MM.1S (cell line): ENCODE measurements around the gene PDIA2.

Experiments used
- DNase-seq: peaks from one replicate; pipeline ENCODE4 v3.0.0-alpha.2; 2015
- H2AFZ ChIP-seq: fragments of 300-600 bp; sonication (generic); 2 replicates; pipeline ENCODE4 v1.6.0; 2016; ENCODE audit warnings: antibody characterized with exemption, low read length
- H3F3A ChIP-seq: fragments of 300-600 bp; sonication (generic); 2 replicates; pipeline ENCODE4 v1.6.1; 2016; ENCODE audit warnings: mild to moderate bottlenecking, antibody characterized with exemption, low read length, moderate library complexity, mixed read lengths; ENCODE audit not compliant: insufficient read depth
- H3K27ac ChIP-seq: fragments of 300-600 bp; sonication (generic); 2 replicates; pipeline ENCODE4 v1.5.1; 2016; ENCODE audit warnings: mild to moderate bottlenecking, low read length
- H3K27me3 ChIP-seq: fragments of 300-600 bp; sonication (generic); replicated peaks from 2 replicates; pipeline ENCODE4 v1.6.0; 2016; ENCODE audit warnings: low read length; ENCODE audit not compliant: insufficient read depth
- H3K36me3 ChIP-seq: fragments of 300-600 bp; sonication (generic); replicated peaks from 2 replicates; pipeline ENCODE4 v1.6.1; 2016; ENCODE audit warnings: mild to moderate bottlenecking, low read length, mixed read lengths; ENCODE audit not compliant: insufficient read depth
- H3K4me1 ChIP-seq: fragments of 300-600 bp; sonication (generic); 2 replicates; pipeline ENCODE4 v1.6.1; 2016; ENCODE audit warnings: low read length, mixed read lengths
- H3K4me2 ChIP-seq: fragments of 300-600 bp; sonication (generic); 2 replicates; pipeline ENCODE4 v1.6.0; 2016; ENCODE audit warnings: low read depth, low read length
- H3K4me3 ChIP-seq: fragments of 300-600 bp; sonication (generic); 2 replicates; pipeline ENCODE4 v1.5.1; 2016; ENCODE audit warnings: low read length, mixed read lengths
- H3K79me2 ChIP-seq: fragments of 300-600 bp; sonication (generic); 2 replicates; pipeline ENCODE4 v1.6.1; 2016; ENCODE audit warnings: mixed run types, low read length, mixed read lengths
- H3K9ac ChIP-seq: fragments of 300-600 bp; sonication (generic); 2 replicates; pipeline ENCODE4 v1.6.1; 2016; ENCODE audit warnings: low read length, mixed read lengths
- H3K9me2 ChIP-seq: fragments of 300-600 bp; sonication (generic); replicated peaks from 2 replicates; pipeline ENCODE4 v1.6.1; 2016; ENCODE audit warnings: mild to moderate bottlenecking, low read length, mixed read lengths; ENCODE audit not compliant: insufficient read depth
- H3K9me3 ChIP-seq: fragments of 300-600 bp; sonication (generic); replicated peaks from 2 replicates; pipeline ENCODE4 v1.6.1; 2016; ENCODE audit warnings: mild to moderate bottlenecking, low read length, mixed read lengths; ENCODE audit not compliant: insufficient read depth
- H4K20me1 ChIP-seq: fragments of 300-600 bp; sonication (generic); 2 replicates; pipeline ENCODE4 v1.6.1; 2016; ENCODE audit warnings: mild to moderate bottlenecking, low read length, moderate library complexity, mixed read lengths; ENCODE audit not compliant: insufficient read depth
- EZH2 ChIP-seq: fragments of 300-600 bp; sonication (generic); optimal IDR thresholded peaks from 2 replicates; pipeline ENCODE3; 2017; ENCODE audit warnings: low read depth, mild to moderate bottlenecking, antibody characterized with exemption, low read length, mixed read lengths
- EZH2phosphoT487 ChIP-seq: fragments of 300-600 bp; sonication (generic); IDR thresholded peaks from 2 replicates; pipeline ENCODE4 v1.6.1; 2018; ENCODE audit warnings: antibody characterized with exemption, low read length
- TF ChIP-seq, protein P1 (sequence below): fragments of 300-600 bp; sonication (generic); IDR thresholded peaks from 2 replicates; pipeline ENCODE4 v1.5.1; 2016; ENCODE audit warnings: antibody characterized with exemption, low read length, mixed read lengths

Gene PDIA2

DNA sequence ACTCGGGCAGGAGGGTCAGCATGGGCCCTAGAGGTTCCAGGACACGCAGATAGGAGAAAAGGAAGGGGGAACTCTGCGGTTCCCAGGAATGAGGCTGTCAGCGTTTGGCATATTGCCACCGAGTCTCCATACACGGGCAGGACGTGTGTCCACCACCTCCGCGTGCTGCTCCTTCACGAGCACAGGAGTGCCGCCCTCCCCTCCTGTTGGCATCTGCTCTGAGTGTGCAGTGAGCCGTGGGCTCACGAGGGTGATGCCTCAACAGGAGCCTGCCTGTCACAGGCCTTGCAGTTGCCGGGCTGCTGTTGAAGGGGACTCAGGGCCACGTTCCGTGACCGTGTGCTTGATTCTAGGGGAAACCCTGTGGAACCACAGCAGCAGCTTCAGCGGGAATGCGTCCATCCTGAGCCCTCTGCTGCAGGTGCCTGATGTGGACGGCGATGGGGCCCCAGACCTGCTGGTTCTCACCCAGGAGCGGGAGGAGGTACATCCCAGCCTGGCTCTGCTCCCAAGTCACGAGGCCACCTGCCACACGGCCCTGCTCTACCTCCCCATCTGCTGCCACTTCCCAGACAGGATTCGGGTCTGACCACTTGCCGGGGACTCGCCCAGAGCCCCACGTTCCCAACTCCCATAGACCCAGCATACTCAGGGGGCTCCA lies 21.8 kb upstream of the PDIA2 start:
- H2AFZ ChIP-seq = no peak overlapping the region
- no peak overlapping the region for H3K27ac ChIP-seq
- no peaks in the 10 kb centered on the region for H3K9me2 ChIP-seq
- H3K4me3 ChIP-seq = no peak overlapping the region
- no peaks in the 10 kb centered on the region for H3K4me1 ChIP-seq
- no peak overlapping the region for H3K4me2 ChIP-seq
- no peak for DNase-seq
- no peaks in the 10 kb centered on the region for H3K27me3 ChIP-seq
- no peaks in the 10 kb centered on the region for H3F3A ChIP-seq
- H4K20me1 ChIP-seq = no peaks in the 10 kb centered on the region
- no peaks in the 10 kb centered on the region for H3K79me2 ChIP-seq
- H3K9ac ChIP-seq = no peak overlapping the region
- no peak for TF ChIP-seq EZH2
- TF ChIP-seq EZH2phosphoT487 = no peak
- TF ChIP-seq, protein P1, sequence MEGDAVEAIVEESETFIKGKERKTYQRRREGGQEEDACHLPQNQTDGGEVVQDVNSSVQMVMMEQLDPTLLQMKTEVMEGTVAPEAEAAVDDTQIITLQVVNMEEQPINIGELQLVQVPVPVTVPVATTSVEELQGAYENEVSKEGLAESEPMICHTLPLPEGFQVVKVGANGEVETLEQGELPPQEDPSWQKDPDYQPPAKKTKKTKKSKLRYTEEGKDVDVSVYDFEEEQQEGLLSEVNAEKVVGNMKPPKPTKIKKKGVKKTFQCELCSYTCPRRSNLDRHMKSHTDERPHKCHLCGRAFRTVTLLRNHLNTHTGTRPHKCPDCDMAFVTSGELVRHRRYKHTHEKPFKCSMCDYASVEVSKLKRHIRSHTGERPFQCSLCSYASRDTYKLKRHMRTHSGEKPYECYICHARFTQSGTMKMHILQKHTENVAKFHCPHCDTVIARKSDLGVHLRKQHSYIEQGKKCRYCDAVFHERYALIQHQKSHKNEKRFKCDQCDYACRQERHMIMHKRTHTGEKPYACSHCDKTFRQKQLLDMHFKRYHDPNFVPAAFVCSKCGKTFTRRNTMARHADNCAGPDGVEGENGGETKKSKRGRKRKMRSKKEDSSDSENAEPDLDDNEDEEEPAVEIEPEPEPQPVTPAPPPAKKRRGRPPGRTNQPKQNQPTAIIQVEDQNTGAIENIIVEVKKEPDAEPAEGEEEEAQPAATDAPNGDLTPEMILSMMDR = no peak
- H3K9me3 ChIP-seq = no peaks in the 10 kb centered on the region
- H3K36me3 ChIP-seq = no peaks in the 10 kb centered on the region

DNA sequence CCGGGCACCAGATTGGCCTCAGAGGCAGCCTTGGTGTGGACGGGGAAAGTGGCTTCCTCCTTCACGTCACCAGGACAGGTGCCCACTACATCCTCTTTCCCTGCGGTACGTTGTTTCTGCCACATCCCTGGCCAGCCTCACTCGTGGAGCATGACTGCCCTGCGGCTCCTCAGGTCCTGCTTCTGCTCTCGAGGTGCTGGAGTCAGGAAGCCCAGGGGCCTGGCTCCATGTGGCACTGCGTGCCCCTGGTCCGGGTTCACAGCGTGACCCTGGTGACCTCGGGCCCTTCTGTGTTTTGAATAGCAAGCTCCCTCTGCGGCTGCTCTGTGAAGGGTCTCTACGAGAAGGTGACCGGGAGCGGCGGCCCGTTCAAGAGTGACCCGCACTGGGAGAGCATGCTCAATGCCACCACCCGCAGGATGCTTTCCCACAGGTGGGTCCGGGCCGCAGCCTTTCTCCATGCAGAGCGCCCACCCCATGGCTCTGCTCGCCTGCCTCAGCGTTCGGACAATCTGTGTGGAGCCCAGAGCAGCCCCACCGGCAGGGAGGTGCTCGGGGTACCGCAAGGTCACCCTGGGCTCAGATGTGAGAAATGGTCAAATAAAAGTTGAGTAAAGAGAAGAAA lies 20.7 kb upstream of the PDIA2 start:
- Histone ChIP-seq H3K27me3 (no peaks in the 10 kb centered on the region), H3K9me3 (no peaks in the 10 kb centered on the region), H3K4me3 (no peak overlapping the region), H2AFZ (no peak overlapping the region), H3K9me2 (no peaks in the 10 kb centered on the region), H3K79me2 (no peaks in the 10 kb centered on the region), H3K36me3 (no peaks in the 10 kb centered on the region), H4K20me1 (no peaks in the 10 kb centered on the region), H3K27ac (no peak overlapping the region), H3K4me2 (no peak overlapping the region), H3K9ac (no peak overlapping the region), H3F3A (no peaks in the 10 kb centered on the region), H3K4me1 (no peaks in the 10 kb centered on the region)
- no peak for DNase-seq
- TF ChIP-seq, protein P1 = no peak
- no peak for TF ChIP-seq EZH2phosphoT487
- no peak for TF ChIP-seq EZH2

DNA sequence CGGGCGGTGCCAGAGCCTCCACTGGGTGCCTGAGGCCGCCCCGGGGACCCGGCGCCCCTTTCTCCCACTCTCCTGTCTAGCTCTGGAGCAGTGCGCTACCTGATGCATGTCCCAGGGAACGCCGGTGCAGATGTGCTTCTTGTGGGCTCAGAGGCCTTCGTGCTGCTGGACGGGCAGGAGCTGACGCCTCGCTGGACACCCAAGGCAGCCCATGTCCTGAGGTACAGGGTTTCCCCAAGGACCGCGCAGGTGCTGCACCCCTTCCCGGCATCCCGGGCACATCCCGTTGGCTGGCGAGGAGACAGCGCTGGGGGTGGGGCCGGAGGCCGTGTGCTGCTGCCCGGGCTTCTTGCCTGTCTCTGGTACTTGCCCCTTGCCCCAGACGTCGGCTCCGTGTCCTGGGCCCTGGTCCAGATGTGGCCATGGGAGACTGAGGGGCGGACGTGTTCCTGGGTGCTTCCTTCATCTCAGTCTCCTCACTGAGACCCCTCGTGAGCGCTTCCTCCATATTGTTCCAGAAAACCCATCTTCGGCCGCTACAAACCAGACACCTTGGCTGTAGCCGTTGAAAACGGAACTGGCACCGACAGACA lies 19.7 kb upstream of the PDIA2 start:
- H3K27ac ChIP-seq = no peak overlapping the region
- no peaks in the 10 kb centered on the region for H3K9me2 ChIP-seq
- H3K4me1 ChIP-seq = no peaks in the 10 kb centered on the region
- H3K9ac ChIP-seq = no peak overlapping the region
- no peak overlapping the region for H3K4me3 ChIP-seq
- no peak overlapping the region for H3K4me2 ChIP-seq
- DNase-seq = no peak
- H3K9me3 ChIP-seq = no peaks in the 10 kb centered on the region
- no peaks in the 10 kb centered on the region for H3K27me3 ChIP-seq
- no peaks in the 10 kb centered on the region for H4K20me1 ChIP-seq
- no peaks in the 10 kb centered on the region for H3K36me3 ChIP-seq
- H3F3A ChIP-seq = no peaks in the 10 kb centered on the region
- TF ChIP-seq EZH2 (no peak), EZH2phosphoT487 (no peak)
- TF ChIP-seq, protein P1 = no peak
- H2AFZ ChIP-seq = no peak overlapping the region
- no peaks in the 10 kb centered on the region for H3K79me2 ChIP-seq
